Measurements from ENCODE around the gene EXD3.

EXD3 gene

GRCh38 chr9:137367506-137368430 is 55.2 kb downstream of the EXD3 start:
- DNase-seq (ENCODE audit: low read depth in 2 of 2, low spot score in 1 of 2): no peak

- no peak for DNase-seq (ENCODE audit: low read depth in 2 of 2, low spot score in 1 of 2)
These were observed 56.0 kb downstream of the EXD3 start for GRCh38 chr9:137366891-137367381.

GRCh38 chr9:137366445-137366810 is 56.5 kb downstream of the EXD3 start:
- no peak for DNase-seq (ENCODE audit: low read depth in 2 of 2, low spot score in 1 of 2)

- no peak for DNase-seq (ENCODE audit: low read depth in 2 of 2, low spot score in 1 of 2)
These were observed 57.2 kb downstream of the EXD3 start for GRCh38 chr9:137365552-137366444.

GRCh38 chr9:137365056-137365455 is 57.9 kb downstream of the EXD3 start:
- DNase-seq (ENCODE audit: low read depth in 2 of 2, low spot score in 1 of 2): no peak

- DNase-seq (ENCODE audit: low read depth in 2 of 2, low spot score in 1 of 2): no peak
These were observed 63.1 kb downstream of the EXD3 start for GRCh38 chr9:137359850-137360249.

GRCh38 chr9:137358126-137358525 is 64.8 kb downstream of the EXD3 start:
- no peak for DNase-seq (ENCODE audit: low read depth in 2 of 2, low spot score in 1 of 2)

- no peak for DNase-seq (ENCODE audit: low read depth in 2 of 2, low spot score in 1 of 2)
These were observed 65.8 kb downstream of the EXD3 start for GRCh38 chr9:137357166-137357565.

GRCh38 chr9:137355761-137356365 is 67.1 kb downstream of the EXD3 start:
- DNase-seq (ENCODE audit: low read depth in 2 of 2, low spot score in 1 of 2): no peak

- DNase-seq (ENCODE audit: low read depth in 2 of 2, low spot score in 1 of 2): no peak
These were observed 67.9 kb downstream of the EXD3 start for GRCh38 chr9:137354845-137355760.

GRCh38 chr9:137354153-137354844 is 68.7 kb downstream of the EXD3 start:
- DNase-seq (ENCODE audit: low read depth in 2 of 2, low spot score in 1 of 2): no peak

GRCh38 chr9:137353223-137354152 is 69.5 kb downstream of the EXD3 start:
- no peak for DNase-seq (ENCODE audit: low read depth in 2 of 2, low spot score in 1 of 2)

GRCh38 chr9:137352511-137353222 is 70.3 kb downstream of the EXD3 start:
- DNase-seq (ENCODE audit: low read depth in 2 of 2, low spot score in 1 of 2): no peak

- DNase-seq (ENCODE audit: low read depth in 2 of 2, low spot score in 1 of 2): no peak
These were observed 71.0 kb downstream of the EXD3 start for GRCh38 chr9:137351781-137352501.

- DNase-seq (ENCODE audit: low read depth in 2 of 2, low spot score in 1 of 2): no peak
These were observed 72.0 kb downstream of the EXD3 start for GRCh38 chr9:137350696-137351584.

GRCh38 chr9:137349471-137350033 is 73.4 kb downstream of the EXD3 start:
- DNase-seq (ENCODE audit: low read depth in 2 of 2, low spot score in 1 of 2): no peak
